Thyroid gland (tissue), 4 donors: ENCODE results near the gene NRTN.

Experiments used
- CTCF ChIP-seq, 6 experiments: fragments of 200-600 bp in 3 of 6; fragments of 450-650 bp in 3 of 6; sonication (generic) in 3 of 6; IDR thresholded peaks; one replicate each; pipeline ENCODE4 v1.5.1; 2016 to 2019; ENCODE audit warnings: antibody characterized with exemption in 6 of 6, mild to moderate bottlenecking in 2 of 6, inconsistent platforms in 1 of 6, moderate library complexity in 1 of 6
- POLR2A ChIP-seq, 2 donors: fragments of 450-650 bp; IDR thresholded peaks; one replicate each; pipeline ENCODE4 v1.6.1; 2017; ENCODE audit warnings: antibody characterized with exemption in 2 of 2, mild to moderate bottlenecking in 2 of 2, moderate library complexity in 1 of 2

- TF ChIP-seq CTCF (IDR thresholded peaks at IDR 0.05) (no peak), POLR2A (IDR thresholded peaks at IDR 0.05) (no peak)
Observed at GRCh38 chr19:5865772-5866171, 60.9 kb downstream of the NRTN start.
